GM21526 (cell line): ENCODE data around the gene CRYBB3.
"Not testable (repeated sequence)": the region's sequence is repeated elsewhere in the genome, so short reads cannot be mapped to it uniquely, and the experiment has no call there.

Experiments used
- ATAC-seq: cut with Tn5 transposase; IDR thresholded peaks from one replicate; pipeline ENCODE4 v1.9.1; 2021; ENCODE audit warnings: moderate library complexity; ENCODE audit not compliant: unreplicated experiment, low FRiP score

Gene CRYBB3

GRCh38 chr22:25238058-25238457 lies 38.4 kb downstream of the CRYBB3 start:
- ATAC-seq: not testable (repeated sequence)

GRCh38 chr22:25255169-25255568 lies 55.5 kb downstream of the CRYBB3 start:
- ATAC-seq: not testable (repeated sequence)
